Globus pallidus (tissue), 1 donor: ENCODE measurements around the gene STAMBP.
"Not testable (repeated sequence)": the region's sequence is repeated elsewhere in the genome, so short reads cannot be mapped to it uniquely, and the experiment has no call there.

ENCODE experiments used
- DNase-seq: peaks from one replicate; pipeline ENCODE4 v3.0.0-alpha.2; 2015; ENCODE audit warnings: low spot score

The STAMBP gene

DNA sequence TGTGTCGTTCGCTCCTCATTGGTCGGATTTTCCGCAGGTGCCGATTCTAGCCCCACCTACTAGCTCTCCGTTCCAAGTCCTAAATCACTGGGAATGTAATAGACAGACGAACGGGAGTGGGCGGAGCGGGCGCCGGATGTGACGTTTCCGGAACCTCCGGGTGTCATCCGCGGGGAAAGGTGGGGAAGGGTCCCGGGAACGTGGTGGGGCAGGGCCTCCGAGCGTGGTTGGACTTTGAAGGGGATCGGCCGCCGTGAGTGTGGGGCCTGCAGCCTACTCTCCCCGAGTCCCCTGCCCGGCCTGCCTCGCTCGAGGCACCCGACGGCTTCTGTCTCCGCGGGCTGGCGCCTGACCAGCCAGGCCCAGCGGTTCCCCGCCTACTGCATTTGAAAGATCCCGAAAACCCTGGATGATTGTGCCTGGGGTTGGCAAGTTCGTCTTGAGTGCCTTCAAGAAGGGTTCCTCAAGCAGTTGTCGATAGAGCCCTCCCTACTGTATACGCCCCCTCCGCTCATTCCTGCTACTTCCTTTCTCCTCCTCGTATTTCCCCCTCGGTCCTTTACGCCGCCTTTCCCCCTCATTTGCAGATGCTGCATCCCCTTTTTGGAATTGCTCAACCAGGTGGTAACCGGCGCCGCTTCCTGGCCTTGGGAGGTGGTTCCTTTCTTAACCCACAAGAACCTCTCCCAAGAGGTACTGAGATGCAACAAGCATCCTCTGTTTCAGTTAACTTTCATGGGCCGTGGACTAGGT, at the start of gene STAMBP:
Gene STAMBP, plus strand, starts transcription at position 144 of the 753 bp plus-strand sequence. CDS start 1,896 bp downstream, outside the sequence.
- DNase-seq = peak; percentile 97

GRCh38 chr2:73779467-73780236, 49.1 kb upstream of the STAMBP start, which contains the start of gene DUSP11:
Gene DUSP11 (minus strand): TSS chr2:73780103. CDS start chr2:73779974, 129 bp downstream.
- peak; percentile 94 for DNase-seq

- DNase-seq = no peak
Measured at GRCh38 chr2:73780237-73780582, 48.6 kb upstream of the STAMBP start.

- DNase-seq = not testable (repeated sequence)
Measured at GRCh38 chr2:73783402-73783801, 45.4 kb upstream of the STAMBP start.

DNA sequence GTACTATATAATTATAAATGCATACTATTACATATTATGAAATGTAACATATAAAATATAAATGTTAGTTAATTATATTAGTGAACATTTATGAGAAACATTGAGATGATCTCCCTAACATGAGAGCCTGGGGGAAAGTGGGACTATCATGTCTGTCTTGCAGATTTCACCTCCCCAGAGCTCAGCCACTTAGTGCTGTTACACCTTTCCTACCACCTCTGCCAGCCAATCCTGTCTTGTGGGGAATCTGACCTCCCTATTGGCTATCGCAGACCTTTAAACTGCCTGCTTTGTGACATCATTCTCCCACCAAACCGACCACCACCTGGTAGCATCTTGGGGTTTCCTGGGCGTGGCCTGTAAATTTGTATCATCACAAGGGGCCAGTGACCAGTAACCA, 44.9 kb upstream of the STAMBP start, which contains the start of gene C2orf78:
Gene C2orf78, plus strand, starts transcription at position 301 of the 400 bp plus-strand sequence. CDS start 127 bp downstream, outside the sequence.
- DNase-seq = not testable (repeated sequence)

DNA sequence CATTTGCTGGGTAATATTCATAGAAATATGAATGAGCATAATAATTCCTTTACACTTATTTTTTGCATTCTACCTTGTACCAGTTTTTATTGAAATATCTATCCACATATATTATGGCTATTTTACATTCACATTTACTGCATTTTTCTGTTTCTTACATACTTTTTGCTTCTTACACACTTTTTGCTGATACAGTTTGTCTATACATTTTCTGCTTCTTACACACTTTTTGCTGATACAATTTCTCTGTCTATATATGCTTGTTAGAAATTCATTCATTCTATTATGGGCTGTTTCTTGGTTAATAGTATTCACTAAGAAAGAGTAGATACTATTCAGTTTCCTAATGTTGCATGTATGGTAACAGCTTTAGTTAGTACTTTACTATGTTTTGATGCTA, 16.9 kb upstream of the STAMBP start:
- no peak for DNase-seq

DNA sequence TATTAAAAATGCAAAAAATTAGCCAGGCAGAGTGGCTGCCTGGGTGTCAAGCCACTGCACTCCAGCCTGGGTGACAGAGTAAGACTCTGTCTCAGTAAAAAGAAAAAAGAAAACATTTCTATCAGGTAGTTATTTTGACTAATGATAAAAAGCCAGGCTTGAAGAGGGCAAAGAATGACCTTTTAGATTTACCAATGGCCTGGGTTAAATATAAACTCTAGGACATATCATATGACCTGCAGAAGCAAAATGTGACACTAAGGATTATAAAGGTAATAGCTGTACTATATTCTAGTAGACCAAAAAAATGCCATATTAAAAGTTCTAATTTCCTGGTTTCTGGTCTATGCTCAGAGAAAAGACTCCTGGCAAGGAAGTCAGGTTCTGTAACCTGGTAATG, 16.1 kb upstream of the STAMBP start:
- no peak for DNase-seq

DNA sequence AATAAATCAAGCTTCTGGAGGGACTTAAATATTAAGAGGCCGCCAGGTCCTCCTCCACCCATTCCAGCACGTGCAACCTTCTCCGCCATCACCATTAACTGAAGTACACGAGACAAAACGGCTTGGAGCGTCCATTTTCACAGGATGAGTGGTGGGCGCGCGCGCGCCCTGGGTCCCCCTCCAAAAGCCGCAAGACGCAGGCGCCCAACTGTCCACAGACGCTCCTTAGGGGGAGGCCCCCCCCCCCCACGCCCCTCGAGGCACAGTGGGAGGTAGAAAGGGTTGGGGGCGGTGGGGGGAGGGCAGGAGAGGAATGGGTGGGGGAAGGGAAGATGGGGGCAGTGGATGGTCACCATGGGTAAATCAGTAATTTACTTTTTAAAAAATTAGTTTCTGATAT, 10.5 kb upstream of the STAMBP start:
- no peak for DNase-seq

GRCh38 chr2:73821227-73821626, 7.5 kb upstream of the STAMBP start:
- no peak for DNase-seq

GRCh38 chr2:73821669-73822068, 7.1 kb upstream of the STAMBP start:
- DNase-seq = no peak

DNA sequence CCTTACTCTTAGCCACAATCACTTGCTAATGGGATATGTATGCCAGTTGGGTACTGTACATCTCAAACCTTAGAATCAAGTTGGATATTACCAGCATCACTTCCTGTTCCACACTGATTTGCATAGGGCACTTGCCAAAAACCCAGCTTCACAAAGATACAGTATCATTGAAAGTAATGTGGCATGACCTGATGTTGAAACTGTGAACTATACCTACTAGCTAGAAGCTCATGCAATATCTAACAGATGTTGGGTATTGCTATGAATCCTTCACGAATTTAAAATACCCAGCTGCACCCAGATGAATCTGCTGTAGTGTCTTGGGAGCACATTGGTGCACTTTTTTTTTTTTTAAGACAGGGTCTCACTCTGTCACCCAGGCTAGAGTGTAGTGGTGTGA, 6.5 kb upstream of the STAMBP start:
- no peak for DNase-seq

DNA sequence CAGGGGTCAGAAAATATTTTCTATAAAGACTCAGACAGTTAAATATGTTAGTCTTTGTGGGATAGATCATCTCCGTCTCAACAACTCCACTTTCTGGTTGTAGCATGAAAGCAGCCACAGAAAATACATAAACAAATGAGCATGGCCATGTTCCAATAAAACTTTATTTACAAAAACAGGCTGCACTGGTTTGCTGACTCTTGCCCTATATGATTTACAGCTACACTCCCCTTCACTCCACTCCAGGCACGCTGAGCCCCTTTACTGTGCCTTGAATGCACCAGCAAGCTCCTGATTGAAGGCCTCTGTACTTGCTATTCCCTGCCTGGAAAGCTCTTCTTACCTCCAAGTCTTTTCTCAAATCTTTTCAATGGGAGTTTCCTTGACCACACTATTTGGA, 5.8 kb upstream of the STAMBP start:
- no peak for DNase-seq

DNA sequence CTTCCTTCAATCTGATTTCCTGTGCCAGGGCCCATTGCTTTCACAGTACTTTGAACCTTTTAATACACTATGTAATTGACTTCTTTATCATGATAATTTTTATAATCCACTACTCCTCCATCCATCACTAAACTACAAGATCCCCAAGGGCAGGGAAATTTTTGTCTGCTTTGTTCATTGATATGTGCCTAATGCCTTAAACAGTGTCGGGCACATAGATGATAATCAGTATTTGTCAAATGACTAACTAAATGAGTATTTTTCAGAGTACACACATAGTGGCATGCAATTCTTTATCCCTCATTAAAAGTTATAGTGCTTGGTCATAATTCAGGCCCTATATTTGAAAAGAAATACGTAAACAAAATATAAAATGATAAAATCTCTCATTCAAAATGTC, 5.3 kb upstream of the STAMBP start:
- DNase-seq = no peak

GRCh38 chr2:73823916-73824523, 4.7 kb upstream of the STAMBP start:
- peak; percentile 77 for DNase-seq

DNA sequence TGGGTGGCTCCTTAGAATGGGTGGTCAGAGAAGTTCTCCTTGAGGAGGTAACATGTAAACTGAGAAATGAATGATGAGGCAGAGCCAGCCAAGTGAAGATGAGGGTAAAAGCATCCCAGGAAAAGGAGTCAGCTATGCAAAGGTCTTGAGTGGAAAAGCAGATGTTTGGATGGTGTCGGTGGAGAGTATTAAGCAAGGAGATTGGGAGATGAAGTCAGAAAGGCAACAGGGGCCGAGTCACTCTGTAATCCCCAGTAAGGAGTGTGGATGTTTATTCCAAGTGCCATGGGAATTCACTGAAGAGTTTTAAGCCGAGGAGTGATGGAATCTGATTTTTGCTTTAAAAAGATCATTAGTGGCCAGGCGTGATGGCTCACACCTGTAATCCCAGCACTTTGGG, 3.4 kb upstream of the STAMBP start:
- DNase-seq = no peak

DNA sequence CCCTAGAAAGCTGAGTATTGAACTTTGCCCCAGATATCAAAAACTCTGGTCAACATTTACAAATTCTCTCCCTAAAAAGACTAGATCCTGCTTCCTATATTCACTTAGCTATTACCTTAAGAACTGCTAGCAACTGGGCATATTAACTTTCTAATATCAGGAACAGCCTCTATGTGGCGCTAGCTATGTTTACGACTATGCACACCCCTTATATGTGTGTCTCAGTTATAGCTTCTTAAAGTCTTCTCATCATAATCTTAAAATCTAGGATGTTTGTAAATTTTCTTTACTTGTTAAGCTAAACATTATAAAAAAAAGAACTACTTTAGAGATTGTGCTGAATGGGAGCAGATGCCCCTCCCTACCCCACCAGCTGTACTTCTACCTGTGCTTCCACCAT, 1.7 kb upstream of the STAMBP start:
- no peak for DNase-seq

DNA sequence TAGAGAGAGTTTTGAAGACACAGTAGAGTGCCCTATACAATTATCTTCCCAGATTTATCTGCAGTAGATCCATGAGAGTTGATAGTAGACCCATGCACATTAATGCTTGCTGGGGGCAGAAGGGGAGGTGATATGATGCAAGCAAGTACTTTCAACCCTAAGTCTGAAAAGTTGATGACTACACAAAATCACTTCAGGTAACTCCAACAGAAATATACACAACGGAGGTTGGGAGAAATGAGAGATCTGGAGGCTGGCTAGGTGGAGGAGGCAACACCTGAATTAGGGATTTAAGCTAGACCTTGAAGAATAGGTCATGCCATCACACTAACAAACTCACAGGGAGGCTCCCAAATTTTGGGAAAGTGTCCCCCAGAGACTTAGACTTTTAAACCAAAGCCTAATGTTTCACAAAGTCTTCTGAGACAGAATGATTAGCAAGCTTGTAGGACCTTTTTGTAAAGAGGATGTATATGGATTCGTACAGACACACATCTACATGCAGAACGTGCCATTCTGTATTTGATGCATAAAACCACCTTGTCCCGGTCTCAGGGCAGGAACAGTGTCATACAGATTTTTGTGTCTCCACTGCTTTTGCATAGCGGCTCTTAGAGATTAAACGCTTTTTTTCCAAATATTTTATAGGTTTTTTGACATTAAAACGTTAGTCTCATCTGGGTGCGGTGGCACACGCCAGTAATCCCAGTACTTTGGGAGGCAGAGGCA, 937 bp upstream of the STAMBP start:
- no peak for DNase-seq

GRCh38 chr2:73828389-73828817, 358 bp upstream of the STAMBP start:
- no peak for DNase-seq

GRCh38 chr2:73830871-73831401, 2.2 kb downstream of the STAMBP start:
- DNase-seq = peak; percentile 58

GRCh38 chr2:73832930-73833329, 4.2 kb downstream of the STAMBP start:
- no peak for DNase-seq

DNA sequence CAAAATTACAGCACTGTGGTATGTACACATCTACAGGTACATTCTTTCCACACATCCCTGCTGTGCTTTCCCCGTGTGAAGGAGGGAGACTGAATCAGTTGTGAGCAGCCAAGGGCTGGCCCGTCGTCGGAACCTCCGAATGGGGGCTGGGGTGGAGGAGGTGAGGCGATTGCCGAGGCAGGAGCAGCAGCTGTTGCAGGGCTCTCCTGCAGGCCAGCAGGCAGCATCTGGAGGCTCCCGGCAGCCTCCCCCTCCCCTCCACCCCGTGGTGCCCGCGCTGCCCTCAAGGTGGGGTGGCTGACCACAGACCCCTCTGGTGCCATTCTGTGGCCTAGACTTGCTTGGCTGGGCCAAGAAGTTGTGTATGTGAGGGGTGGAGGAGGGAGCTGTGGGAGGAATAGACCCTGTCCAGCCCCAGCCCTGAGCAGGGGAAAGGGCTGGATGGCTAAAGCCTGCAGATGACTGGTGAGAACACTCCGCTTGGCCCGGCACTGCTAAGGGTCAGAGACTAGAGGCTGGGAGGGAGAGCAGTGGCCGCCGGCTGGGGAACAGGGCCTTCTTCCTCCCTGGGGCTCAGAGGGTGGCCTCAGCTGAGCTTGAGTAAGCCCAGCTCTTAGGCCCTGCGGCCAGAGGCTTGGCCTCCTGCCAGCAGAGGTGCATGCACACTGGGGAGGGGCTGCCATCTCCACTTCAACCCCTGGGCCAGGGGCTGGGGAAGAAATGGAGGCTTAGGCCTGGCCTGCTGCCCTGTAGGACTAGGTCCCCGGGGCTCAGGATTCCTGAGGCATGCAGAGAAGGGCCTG, 7.6 kb downstream of the STAMBP start:
- DNase-seq = no peak
